ENCODE measurements around the gene FOXR1. TPM values are rescaled to one million over a fixed set of nuclear protein-coding genes. Genes with fewer than 3 reads are reported as not detected.

FOXR1 gene
- not detected in 2 replicates for total RNA-seq (ENCODE audit: low replicate concordance)

GRCh38 chr11:118971646-118972045 lies at the start of gene FOXR1:
Gene FOXR1 (plus strand): TSS chr11:118971761. CDS start chr11:118971932, 171 bp downstream.

DNA sequence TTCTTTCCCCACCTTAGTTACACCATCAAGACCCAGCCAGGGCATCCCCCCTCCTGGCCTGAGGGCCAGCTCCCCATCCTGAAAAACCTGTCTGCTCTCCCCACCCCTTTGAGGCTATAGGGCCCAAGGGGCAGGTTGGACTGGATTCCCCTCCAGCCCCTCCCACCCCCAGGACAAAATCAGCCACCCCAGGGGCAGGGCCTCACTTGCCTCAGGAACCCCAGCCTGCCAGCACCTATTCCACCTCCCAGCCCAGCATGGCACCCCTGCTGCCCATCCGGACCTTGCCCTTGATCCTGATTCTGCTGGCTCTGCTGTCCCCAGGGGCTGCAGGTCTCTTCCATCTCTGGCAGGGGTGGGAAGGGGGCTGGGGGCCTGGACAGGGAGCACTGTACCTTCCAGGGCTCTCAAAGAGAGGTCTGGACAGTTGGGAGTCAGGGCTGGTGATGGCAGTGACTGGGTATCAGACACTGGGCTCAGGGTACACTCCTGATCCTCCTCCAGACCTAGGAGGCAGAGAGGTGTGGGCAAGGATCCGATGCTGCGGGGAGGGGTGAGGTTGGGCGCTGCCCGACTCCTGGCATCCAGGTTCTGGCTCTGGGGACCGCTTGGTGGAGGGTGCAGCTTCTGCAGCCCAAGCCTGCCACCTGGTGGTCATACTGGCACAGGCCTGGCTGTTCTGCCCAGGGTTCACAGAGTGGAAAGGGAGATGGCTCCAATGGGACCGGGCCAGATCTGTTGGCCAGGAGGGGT lies 15.3 kb upstream of the FOXR1 start, which contains the start of gene UPK2:
UPK2 (plus strand) TSS at position 205 of the 753 bp plus-strand sequence; CDS start at position 258, 53 bp downstream.

GRCh38 chr11:118997627-118998387 lies 26.2 kb downstream of the FOXR1 start, which contains the start of gene CENATAC:
Gene CENATAC (plus strand): TSS chr11:118998138. CDS start chr11:118998198, 60 bp downstream.

GRCh38 chr11:119018074-119018938 lies 46.7 kb downstream of the FOXR1 start, which contains the start of the genes RPS25 and TRAPPC4:
Gene RPS25 (minus strand): TSS chr11:119018343. CDS start chr11:119018284, 59 bp downstream.
Gene TRAPPC4 (plus strand): TSS chr11:119018766. CDS start chr11:119018796, 30 bp downstream.

GRCh38 chr11:119030329-119031047 lies 58.9 kb downstream of the FOXR1 start, which contains the start of gene SLC37A4:
Gene SLC37A4 (minus strand): TSS chr11:119030877.

Other genes starting within 250 kb of the FOXR1 start
- gene DDX6, start 180.6 kb upstream of the FOXR1 start, total RNA-seq (ENCODE audit: low replicate concordance) = 84.0 and 90.9 TPM in 2 replicates
- not detected in 2 replicates for gene CXCR5, start 87.9 kb upstream of the FOXR1 start, total RNA-seq (ENCODE audit: low replicate concordance)
- gene BCL9L, start 45.8 kb upstream of the FOXR1 start, total RNA-seq (ENCODE audit: low replicate concordance) = 3.7 and 19.3 TPM in 2 replicates
- not detected in 2 replicates for gene UPK2, start 15.5 kb upstream of the FOXR1 start, total RNA-seq (ENCODE audit: low replicate concordance)
- 7.3 and 13.5 TPM in 2 replicates for gene CENATAC, start 26.4 kb downstream of the FOXR1 start, total RNA-seq (ENCODE audit: low replicate concordance)
- gene RPS25, start 46.6 kb downstream of the FOXR1 start, total RNA-seq (ENCODE audit: low replicate concordance) = 338 and 761 TPM in 2 replicates
- gene TRAPPC4, start 47.0 kb downstream of the FOXR1 start, total RNA-seq (ENCODE audit: low replicate concordance) = 114 and 129 TPM in 2 replicates
- 7.0 and 9.7 TPM in 2 replicates for gene SLC37A4, start 59.1 kb downstream of the FOXR1 start, total RNA-seq (ENCODE audit: low replicate concordance)
- gene HYOU1, start 85.4 kb downstream of the FOXR1 start, total RNA-seq (ENCODE audit: low replicate concordance) = 73.9 and 160 TPM in 2 replicates
- 25.0 and 42.0 TPM in 2 replicates for gene VPS11, start 96.1 kb downstream of the FOXR1 start, total RNA-seq (ENCODE audit: low replicate concordance)
- gene HMBS, start 113.1 kb downstream of the FOXR1 start, total RNA-seq (ENCODE audit: low replicate concordance) = 4.1 and 7.6 TPM in 2 replicates
- 9.8 and 19.9 TPM in 2 replicates for gene DPAGT1, start 130.1 kb downstream of the FOXR1 start, total RNA-seq (ENCODE audit: low replicate concordance)
- 1.1 and 4.4 TPM in 2 replicates for gene C2CD2L, start 135.6 kb downstream of the FOXR1 start, total RNA-seq (ENCODE audit: low replicate concordance)
- 10.9 and 18.8 TPM in 2 replicates for gene HINFP, start 149.8 kb downstream of the FOXR1 start, total RNA-seq (ENCODE audit: low replicate concordance)
- under 0.01 and 0.15 TPM in 2 replicates for gene ABCG4, start 177.3 kb downstream of the FOXR1 start, total RNA-seq (ENCODE audit: low replicate concordance)
- gene NLRX1, start 197.0 kb downstream of the FOXR1 start, total RNA-seq (ENCODE audit: low replicate concordance) = 9.7 and 14.3 TPM in 2 replicates
- gene NHERF4, start 213.7 kb downstream of the FOXR1 start, total RNA-seq (ENCODE audit: low replicate concordance) = 0.35 TPM in 1 of 2 replicates, not detected in the other
- gene CBL, start 234.6 kb downstream of the FOXR1 start, total RNA-seq (ENCODE audit: low replicate concordance) = 2.5 and 3.9 TPM in 2 replicates